Loucy (cell line): Measurements from ENCODE around the gene ABCA1.

Experiments used
- CTCF ChIP-seq: fragments of 200-600 bp; sonication (generic); conservative IDR thresholded peaks from 2 replicates; pipeline ENCODE4 v1.5.1; 2014; ENCODE audit warnings: mild to moderate bottlenecking, antibody characterized with exemption, low read length
- EZH2phosphoT487 ChIP-seq: fragments of 200-600 bp; IDR thresholded peaks from 2 replicates; pipeline ENCODE4 v1.6.1; 2018; ENCODE audit warnings: antibody characterized with exemption, mild to moderate bottlenecking, moderate library complexity, borderline replicate concordance

DNA sequence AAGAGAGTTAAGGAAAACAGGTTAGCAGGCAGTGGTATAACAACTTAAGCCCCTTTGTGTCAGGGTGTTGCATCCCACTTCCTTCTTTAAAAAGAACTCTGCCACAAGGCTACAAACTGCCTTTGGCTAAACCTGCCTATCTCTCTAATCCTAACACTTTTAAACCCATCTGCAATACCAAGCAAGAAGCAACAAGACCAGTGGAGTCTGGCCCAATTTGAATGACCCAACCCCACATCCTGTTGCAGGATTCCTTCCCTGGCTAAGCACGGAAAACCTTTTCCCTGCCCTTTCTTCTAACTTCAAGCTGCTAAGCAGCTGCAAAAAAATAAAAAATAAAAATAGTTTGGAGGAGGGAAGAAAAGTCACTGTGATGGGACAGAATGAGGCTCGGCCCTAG, 27.1 kb downstream of the ABCA1 start:
- TF ChIP-seq CTCF (no peak), EZH2phosphoT487 (no peak)
